ENCODE measurements around the gene MRPL20.

- no peak for TF ChIP-seq ZNF274 (IDR thresholded peaks at IDR 0.05; ENCODE audit: low read depth, low read length)
- TF ChIP-seq SUZ12 (IDR thresholded peaks at IDR 0.05; ENCODE audit: extremely low read depth, insufficient read depth, insufficient read length): no peak
- TF ChIP-seq YY1 (IDR thresholded peaks at IDR 0.05; ENCODE audit: insufficient read depth, insufficient read length): no peak
These were observed 42.1 kb upstream of the MRPL20 start, which contains the start of gene ATAD3C for GRCh38 chr1:1449099-1449739.
